IPS-NIHi7 (cell line): Measurements from ENCODE around the gene PRRC2B.
"Not testable (repeated sequence)": the region's sequence is repeated elsewhere in the genome, so short reads cannot be mapped to it uniquely, and the experiment has no call there.

ENCODE experiments used
- DNase-seq: peaks from one replicate; pipeline ENCODE4 v3.0.0; 2012; ENCODE audit warnings: mixed read lengths; ENCODE audit errors: extremely low spot score

Gene PRRC2B

DNA sequence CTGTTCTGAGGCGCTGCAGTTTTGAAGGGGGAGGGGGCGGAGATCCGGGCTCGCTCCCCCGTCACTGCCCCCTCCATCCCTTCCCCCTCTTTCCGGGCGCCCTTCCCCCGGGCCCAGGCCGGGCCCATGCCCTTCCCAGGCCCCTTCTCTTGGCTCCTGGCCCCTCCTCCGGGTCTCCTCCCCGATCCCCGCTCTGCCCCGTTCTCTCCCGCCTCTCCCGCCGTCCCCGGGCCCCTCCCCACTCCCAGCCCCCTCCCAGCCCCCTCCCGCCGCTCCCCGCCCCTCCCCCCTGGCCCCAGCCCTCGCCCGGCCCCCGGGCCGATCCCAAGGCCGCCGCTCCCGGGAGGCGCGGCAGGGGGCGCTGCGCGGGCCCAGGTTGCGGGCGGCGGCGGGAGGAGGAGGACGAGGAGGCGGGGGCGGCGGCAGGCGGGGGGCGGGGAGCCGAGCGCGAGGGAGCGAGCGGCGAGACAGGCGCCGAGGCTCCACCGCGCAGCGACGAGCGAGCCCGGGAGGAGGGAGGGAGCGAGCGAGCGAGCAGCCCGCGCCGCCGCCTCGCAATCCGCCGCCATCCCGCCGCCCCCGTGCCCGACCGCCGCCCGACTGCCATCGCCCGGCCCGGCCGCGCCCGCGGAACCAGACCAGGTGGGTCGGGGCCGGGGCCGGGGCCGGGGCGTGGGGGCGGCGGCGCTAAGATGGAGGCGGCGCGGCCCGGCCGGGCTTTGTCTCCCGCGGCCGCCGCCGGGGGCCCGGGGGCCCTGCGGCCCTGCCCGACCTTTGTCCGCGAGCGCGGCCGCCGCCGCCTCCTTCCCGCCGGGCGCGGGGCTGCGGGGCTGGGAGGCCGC is at the start of gene PRRC2B:
Gene PRRC2B (plus strand): TSS at position 465 of the 842 bp plus-strand sequence. CDS start 36,059 bp downstream, outside the sequence.
- peak; percentile 97 for DNase-seq

DNA sequence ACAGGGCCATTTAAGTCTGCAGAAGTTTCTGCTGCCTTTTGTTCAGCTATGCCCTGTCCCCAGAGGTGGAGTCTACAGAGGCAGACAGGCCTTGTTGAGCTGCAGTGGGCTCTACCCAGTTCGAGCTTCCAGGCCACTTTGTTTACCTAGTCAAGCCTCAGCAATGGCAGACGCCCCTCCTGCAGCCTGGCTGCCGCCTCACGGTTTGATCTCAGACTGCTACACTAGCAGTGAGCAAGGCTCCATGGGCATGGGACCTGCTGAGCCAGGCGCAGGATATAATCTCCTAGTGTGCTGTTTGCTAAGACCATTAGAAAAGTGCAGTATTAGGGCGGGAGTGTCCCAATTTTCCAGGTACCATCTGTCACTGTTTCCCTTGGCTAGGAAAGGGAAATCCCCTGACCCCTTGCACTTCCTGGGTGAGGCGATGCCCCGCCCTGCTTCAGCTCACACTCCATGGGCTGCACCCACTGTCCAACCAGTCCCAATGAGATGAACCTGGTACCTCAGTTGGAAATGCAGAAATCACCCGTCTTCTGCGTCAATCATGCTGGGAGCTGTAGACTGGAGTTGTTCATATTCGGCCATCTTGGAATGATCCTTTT is 48.9 kb upstream of the PRRC2B start:
- not testable (repeated sequence) for DNase-seq

DNA sequence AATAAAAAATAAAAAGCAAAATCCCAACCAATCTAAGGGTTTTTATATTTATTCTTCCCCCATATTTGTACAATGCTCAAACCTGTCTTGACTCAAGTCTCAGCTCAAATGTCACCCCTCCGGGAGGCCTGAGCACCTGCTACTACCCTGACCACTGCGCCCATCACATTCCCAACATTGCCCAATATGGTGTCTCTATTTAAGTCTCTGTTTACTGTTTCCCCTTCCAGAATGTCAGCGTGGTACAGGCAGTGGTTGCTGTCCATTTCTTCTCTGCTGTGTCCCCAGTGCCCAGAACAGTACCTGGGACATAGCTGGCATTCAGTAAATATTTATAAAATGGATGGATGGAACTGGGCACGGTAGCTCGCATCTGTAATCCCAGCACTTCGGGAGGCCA is 47.3 kb upstream of the PRRC2B start:
- no peak for DNase-seq

DNA sequence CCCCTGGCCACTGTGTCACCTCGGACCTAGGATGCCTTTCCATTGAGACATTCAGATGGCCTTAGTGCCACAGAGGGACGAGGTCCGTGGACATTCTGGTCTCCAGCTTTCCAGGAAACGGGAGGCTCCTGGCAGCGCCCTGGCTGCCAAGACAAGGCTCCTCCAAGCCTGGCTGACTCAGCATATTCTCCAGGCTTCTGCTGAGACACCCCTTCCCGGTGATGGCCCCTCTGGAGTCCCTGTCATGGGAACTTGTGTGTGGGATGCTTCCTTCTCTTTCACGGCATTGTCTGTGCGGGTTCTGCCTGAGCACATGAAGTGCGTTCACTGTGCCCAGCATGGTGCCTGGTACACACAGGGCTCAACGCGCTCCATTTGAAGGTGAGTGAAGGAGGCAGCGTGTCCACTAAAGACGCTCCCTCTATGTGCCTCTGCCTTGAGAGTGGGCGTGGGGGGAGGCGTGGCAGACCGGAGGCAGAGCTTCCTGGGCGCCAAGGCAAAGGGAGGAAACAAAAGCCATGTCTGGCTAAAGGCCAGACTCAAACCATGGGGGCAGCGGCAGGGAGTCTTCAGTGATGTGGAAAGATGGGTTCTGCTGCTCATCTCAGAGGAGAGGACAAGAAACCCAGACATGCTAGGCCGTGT is 46.4 kb upstream of the PRRC2B start:
- no peak for DNase-seq

DNA sequence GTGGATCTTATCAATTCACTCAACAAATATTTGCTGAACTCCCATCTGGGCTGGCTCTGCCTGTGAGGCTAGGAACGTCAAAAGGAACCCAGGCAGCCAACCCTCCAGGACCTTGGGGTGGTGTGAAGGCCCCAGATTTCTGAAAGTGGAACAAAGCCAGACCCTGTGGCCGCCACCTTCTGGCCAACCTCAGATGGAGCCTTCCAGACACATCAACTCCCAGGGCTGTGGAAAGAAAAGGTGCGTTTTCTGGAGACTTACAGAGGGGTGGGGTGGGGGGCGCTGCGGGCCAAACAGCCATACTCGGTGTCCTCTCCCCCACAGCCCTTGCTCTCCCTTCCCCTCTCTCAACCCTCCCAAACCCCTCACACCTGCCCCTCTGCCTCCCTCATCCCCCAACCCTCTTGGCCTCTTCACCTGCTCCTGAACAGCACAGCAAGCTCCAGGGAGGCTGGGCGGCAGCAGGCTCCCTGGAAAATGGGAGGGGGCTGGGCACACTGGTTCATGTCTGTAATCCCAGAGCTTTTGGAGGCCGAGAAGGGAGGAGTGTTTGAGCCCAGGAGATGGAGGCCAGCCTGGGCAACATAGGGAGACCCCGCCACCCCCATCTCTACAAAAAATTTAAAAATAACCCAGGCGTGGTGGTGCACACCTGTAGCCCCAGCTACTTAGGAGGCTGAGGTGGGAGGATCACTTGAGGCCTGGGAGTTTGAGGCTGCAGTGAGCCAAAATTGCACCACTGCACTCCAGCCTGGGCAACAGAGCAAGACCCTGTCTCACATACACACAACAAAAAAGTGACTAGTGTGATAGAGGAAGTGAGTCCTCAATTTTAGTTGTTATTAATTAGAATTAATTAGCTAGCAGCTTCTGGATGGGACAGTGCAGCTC is 45.0 kb upstream of the PRRC2B start:
- DNase-seq, result peak; percentile 38

DNA sequence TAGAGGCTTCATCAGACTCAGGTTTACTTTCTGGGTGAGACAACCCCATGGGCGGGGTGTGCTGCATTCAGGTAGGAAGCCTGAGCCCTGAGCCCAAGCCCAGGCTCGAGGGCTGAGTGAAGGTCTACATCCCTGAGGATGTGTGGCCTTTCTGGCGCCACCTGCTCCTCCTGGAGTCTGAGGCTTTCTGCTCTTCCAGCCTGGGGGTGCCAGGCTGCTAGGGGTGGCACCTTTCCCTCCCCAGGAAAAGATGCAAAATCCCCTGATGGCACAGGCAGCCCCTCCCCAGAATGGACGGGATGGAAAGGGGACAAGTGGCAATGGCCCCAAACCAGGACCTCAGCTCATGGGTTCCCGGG is 44.4 kb upstream of the PRRC2B start:
- peak; percentile 11 for DNase-seq

DNA sequence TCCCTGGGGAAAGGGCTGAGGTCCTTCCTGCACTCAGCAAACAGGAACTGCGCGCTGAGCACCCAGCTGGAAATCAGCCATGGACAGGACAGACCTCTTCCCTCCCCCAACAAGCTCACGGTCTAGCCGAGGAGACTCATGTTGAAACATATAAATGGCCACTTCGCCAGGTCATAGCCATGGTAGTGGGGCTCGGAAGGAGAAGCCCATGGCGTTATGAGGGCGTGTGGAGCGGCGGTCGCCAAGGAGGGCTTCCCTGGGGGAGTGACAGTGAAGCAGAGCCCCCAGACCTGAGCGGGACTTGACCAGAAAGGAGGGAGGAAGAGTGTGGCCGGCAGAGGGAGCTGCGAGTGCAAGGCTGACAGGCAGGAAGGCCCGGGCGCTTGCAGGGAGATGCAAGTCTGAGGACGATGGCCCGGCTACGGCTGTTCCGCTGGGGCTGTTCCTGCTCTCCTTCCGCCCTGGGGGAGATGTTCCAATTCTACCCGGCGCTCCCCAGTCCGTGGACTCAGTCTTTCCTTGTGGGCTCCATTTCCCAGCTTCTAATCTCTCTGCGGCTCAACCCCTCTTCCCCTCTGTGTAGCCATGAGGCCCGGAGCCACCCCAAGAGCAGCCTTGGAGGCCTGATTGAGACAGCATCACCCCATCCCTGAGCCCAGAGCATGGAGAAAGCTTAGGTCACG is 43.9 kb upstream of the PRRC2B start:
- DNase-seq, result peak; percentile 93

DNA sequence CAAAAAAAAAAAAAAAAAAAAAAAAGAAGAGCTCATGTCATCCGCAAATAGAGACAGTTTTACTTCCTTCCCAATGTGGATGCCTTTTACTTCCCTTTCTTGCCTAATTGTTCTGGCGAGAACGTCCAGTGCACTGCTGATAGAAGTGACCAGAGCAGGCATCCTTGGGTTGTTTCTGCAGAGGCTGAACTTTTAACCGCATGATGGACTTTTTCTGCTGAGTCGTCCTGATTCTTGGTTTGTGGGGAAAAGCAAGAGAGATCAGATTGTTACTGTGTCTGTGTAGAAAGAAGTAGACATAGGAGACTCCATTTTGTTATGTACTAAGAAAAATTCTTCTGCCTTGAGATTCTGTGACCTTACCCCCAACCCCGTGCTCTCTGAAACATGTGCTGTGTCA is 37.4 kb upstream of the PRRC2B start:
- not testable (repeated sequence) for DNase-seq

DNA sequence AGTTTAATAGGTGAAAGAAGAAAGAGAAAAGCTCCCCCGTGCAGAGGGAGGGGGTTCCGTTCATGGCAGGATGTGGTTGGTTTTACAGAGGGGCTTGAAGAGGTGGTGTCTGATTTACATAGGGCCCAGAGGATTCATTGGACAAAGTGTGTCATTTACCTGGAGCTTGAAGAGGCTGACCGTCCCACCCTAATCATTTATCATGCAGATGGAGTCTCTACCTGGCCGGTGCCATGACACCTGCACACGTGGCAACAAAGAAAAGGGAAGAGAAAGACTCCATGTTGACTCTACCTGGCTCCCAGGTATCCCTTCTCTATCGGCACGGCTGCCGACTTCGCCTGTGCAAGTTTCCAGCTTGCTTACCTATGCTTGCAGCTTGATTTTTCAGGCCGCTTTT is 35.3 kb upstream of the PRRC2B start:
- DNase-seq, result no peak

DNA sequence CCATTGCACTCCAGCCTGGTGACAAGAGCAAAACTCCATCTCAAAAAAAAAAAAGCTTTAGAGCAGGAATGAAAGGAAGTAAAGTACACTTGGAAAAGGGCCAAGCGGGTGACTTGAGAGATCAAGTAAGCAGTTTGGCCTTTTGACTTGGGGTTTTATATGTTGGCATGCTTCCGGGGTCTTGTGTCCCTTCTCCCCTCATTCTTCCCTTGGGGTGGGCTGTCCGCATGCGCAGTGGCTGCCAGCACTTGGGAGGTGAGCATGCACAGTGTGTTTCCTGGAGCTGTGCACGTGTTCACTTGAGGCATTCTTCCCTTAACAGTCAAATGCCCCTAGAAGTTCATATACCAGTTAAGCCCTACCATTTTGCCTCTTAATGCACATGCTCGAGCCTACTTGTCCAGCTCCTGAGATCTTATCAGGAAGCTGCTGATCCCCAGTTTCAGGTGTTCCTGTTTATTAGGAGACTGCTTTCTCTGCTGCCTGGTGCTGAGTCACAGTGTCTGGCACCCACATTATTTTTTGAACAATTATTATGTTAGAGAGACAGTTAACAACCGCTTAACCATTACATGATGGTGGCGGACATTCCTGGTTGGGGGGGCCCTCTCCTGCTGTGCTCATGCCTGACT is 32.6 kb upstream of the PRRC2B start:
- DNase-seq, result no peak

DNA sequence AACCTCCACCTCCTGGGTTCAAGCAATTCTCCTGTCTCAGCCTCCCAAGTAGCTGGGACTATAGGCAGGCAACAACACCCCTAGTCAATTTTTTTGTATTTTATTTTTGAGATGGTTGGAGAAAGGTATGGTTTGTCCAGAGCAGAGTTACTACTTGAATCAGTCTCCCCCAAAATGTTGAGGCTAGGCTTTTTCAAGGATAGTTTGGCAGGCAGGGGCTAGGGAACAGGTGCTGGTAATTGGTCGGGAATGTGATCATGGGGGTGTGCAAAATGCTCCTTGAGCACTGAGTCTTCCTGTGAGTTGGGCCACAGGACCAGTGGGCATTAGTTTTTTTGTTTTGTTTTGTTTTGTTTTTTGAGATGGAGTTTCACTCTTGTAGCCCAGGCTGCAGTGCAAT is 28.3 kb upstream of the PRRC2B start:
- DNase-seq, result no peak

DNA sequence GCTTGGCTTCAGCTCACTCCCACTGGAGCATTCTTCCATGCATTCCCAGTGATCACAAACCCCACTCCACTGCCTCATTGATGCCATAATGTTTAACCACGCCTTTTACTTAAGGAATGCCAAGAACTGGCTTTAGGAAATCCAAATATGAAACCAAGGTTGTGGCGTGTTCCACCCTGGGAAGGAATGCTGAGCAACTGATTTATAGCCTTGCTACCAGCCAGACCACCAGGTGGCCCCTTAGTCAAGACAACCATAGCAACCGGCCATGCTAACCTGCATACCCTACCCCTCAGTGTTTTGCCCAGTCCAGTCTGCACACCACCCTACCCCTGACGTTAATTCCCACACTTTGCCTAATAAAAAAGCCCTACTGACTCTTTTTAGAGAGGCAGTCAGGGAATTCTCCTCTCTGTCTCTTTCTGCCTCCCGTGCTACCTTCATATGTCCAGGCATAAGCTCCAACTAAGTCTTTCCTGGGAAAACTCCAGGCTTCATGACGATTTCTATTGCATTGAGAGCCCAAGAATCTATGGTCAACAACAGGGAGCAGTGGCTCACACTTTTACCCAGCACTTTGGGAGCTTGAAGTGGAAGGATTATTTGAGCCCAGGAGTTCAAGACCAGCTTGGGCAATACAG is 27.0 kb upstream of the PRRC2B start:
- DNase-seq, result peak; percentile 66

DNA sequence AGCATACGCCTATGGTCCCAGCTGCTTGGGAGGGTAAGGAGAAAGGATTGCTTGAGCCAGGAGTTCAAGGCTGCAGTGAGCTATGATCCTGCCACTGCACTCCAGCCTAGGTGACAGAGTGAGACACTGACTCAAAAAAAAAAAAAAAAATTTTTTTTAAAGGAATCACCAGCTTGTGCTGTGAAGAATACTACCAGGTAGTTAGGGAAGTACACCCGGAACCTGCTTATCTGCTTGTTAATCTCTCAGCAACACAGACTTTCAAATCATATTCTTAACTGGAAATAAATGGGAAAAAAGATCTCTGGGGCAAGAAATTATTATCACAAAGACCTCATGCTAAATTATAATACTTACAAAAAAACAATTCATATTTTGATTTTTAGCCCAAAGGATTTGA is 26.4 kb upstream of the PRRC2B start:
- no peak for DNase-seq

DNA sequence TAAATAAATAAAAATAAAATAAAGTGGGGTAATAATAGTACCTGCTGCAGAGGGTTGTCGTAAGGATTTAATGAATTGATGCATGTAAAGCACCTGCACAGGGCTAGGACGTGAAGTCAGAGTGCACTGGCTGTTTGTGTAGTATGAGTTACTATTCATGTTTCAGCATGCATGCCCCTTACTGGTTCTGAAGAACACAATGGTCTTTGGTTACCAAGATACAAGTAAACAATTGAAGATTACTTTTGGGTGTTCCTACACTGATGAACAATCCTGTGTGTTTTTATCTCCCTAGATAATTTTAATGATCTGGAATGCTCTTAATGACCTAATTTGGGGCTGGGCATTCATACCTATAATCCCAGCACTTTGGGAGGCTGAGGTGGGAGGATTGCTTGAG is 23.2 kb upstream of the PRRC2B start:
- no peak for DNase-seq

DNA sequence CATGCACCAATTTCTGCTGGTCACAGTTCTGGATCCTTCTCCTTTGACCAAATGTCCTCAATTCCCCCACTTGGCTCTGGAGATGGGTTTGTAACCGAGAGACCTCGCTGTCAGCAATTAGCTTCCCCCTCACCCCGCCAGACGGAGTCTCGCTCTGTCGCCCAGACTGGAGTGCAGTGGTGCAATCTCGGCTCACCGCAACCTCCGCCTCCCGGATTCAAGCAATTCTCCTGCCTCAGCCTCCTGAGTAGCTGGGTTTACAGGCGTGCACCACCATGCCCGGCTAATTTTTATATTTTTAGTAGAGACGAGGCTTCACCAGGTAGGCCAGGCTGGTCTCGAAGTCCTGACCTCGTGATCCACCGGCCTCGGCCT is 21.3 kb upstream of the PRRC2B start:
- not testable (repeated sequence) for DNase-seq

DNA sequence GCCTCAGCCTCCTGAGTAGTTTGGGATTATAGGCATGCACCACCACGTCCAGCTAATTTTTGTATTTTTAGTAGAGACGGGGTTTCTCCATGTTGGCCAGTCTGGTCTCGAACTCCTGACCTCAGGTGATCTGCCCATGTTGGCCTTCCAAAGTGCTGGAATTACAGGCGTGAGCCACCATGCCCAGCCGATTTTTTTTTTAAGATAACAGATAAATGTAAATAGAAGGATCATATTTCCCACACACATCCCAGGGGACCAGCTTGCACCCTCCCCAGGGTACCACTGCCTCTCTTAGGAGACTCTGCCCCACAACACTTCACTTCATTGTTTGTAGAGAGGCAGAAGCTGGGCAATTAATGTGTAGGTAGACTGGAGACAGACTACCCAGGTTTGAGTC is 19.2 kb upstream of the PRRC2B start:
- DNase-seq, result not testable (repeated sequence)

DNA sequence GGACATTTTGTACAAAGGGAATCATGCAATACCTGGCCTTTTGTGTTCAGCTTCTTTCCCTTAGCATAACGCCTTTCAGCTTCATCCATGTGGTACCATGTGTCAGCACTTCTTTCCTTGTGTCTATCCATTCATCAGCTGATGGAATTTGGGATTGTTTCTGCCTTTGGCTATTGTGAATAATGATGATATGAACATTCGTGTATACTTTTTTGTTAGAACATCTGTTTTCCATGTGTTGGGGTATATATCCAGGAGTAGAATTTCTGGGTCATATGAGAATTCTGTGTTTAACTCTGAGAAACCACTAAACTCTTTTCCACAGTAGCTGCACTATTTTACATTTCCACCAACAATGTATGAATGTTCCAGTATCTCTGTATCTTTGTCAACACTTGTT is 14.8 kb upstream of the PRRC2B start:
- DNase-seq, result no peak

DNA sequence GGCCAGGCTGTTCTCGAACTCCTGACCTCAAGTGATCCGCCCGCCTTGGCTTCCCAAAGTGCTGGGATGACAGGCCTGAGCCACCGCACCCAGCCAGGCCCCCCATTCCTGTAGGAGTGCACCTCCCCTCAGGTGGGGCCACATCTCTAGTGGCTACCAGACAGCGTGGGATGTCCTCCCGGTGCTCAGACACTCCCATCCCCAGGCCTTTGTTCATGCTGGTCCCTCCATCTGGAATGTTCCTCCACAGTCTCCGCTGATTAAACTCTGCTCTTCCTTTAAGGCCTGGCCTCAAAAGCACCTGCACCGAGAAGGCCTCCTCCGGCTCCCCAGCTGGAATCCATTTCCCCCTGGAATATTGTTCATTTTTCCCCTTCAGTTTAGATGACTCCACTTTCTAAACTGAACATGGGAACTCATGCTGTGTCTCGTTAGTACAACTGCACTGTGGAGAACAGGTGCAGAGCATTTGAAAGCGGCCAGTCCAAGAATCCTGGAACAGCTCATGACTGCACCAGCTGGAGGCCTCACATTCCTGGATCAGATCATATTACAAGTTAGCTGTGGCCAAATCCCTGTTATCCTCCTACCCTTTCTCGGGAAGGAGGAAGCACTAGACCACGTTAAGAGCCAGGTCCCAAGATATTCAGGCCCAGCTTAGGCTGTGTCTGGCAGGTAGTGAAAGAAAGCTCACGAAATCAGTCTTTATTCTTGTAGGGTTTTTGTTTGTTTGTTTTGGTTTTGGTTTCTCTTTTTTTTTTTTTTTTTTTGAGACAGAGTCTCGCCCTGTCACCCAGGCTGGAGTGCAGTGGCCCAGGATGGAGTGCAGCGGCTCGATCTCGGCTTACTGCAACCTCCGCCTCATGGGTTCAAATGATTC is 10.8 kb upstream of the PRRC2B start:
- peak; percentile 65 for DNase-seq

DNA sequence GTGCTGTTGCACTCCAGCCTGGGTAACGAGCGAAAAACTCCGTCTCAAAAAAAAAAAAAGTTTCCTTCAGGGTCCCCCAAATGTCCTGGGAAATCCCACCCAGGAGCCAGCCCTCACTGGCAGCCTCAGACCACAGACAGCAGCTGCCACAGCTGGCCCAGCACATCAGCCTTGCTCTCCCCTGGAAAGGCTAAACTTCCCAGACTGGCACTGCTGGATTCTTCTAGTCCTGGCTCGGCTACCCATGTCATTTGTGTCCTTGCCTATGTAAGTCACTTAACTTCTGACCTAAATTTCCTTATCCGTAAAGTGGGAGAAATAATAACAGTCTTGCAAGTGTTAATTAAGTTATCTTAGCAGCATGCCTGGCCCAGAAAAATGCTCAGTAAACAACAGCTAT is 8.6 kb upstream of the PRRC2B start:
- DNase-seq, result no peak
